ENCODE results near the gene BRMS1. TPM values are rescaled to one million over a fixed set of nuclear protein-coding genes. Genes with fewer than 3 reads are reported as not detected.

BRMS1 gene
- total and polyA plus RNA-seq, 4 donors, result 12.0 to 24.0 (median 20.3) TPM

GRCh38 chr11:66330931-66331330 lies 14.0 kb downstream of the BRMS1 start:
- no peak overlapping the region for H3K9ac ChIP-seq (ENCODE audit: low read depth in 1 of 2, low read length in 2 of 2)
- H3K27me3 ChIP-seq (ENCODE audit: control insufficient read depth in 4 of 4, insufficient read depth in 4 of 4, low read length in 3 of 4), result no peaks in the 10 kb centered on the region
- H3K27ac ChIP-seq (ENCODE audit: low read depth in 1 of 2, low read length in 2 of 2), result no peak overlapping the region
- H3K36me3 ChIP-seq (ENCODE audit: control insufficient read depth in 4 of 4, insufficient read depth in 3 of 4, low read depth in 1 of 4, low read length in 3 of 4), result no peaks in the 10 kb centered on the region
- H3K4me3 ChIP-seq (ENCODE audit: low read depth in 1 of 3, low read length in 3 of 3), result no peak overlapping the region
- 79% methylated on average over 10 of the region's 10 CpGs for WGBS
- no peaks in the 10 kb centered on the region for H3K9me3 ChIP-seq (ENCODE audit: control insufficient read depth in 4 of 4, low read length in 3 of 4)
- DNase-seq (ENCODE audit: low spot score), result no peak
- TF ChIP-seq, protein P1, sequence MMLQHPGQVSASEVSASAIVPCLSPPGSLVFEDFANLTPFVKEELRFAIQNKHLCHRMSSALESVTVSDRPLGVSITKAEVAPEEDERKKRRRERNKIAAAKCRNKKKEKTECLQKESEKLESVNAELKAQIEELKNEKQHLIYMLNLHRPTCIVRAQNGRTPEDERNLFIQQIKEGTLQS (IDR thresholded peaks at IDR 0.05), result no peak
- no peak for TF ChIP-seq FOXA2 (IDR thresholded peaks at IDR 0.05)
- no peak for TF ChIP-seq FOXA1 (IDR thresholded peaks at IDR 0.05)
- TF ChIP-seq EGR1 (IDR thresholded peaks at IDR 0.05; ENCODE audit: low read depth in 2 of 2), result no peak
- no peak for TF ChIP-seq YY1 (IDR thresholded peaks at IDR 0.05)
- TF ChIP-seq TAF1 (conservative IDR thresholded peaks at IDR 0.05), result no peak
- no peak for TF ChIP-seq HNF4A (conservative IDR thresholded peaks at IDR 0.05)
- no peak for TF ChIP-seq JUND (IDR thresholded peaks at IDR 0.05)
- no peak for TF ChIP-seq NR2F2 (IDR thresholded peaks at IDR 0.05)
- no peak for TF ChIP-seq REST (IDR thresholded peaks at IDR 0.05)
- TF ChIP-seq SP1 (IDR thresholded peaks at IDR 0.05), result no peak
- no peak for TF ChIP-seq HNF4G (IDR thresholded peaks at IDR 0.05)
- TF ChIP-seq, protein P2, sequence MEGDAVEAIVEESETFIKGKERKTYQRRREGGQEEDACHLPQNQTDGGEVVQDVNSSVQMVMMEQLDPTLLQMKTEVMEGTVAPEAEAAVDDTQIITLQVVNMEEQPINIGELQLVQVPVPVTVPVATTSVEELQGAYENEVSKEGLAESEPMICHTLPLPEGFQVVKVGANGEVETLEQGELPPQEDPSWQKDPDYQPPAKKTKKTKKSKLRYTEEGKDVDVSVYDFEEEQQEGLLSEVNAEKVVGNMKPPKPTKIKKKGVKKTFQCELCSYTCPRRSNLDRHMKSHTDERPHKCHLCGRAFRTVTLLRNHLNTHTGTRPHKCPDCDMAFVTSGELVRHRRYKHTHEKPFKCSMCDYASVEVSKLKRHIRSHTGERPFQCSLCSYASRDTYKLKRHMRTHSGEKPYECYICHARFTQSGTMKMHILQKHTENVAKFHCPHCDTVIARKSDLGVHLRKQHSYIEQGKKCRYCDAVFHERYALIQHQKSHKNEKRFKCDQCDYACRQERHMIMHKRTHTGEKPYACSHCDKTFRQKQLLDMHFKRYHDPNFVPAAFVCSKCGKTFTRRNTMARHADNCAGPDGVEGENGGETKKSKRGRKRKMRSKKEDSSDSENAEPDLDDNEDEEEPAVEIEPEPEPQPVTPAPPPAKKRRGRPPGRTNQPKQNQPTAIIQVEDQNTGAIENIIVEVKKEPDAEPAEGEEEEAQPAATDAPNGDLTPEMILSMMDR (IDR thresholded peaks at IDR 0.05; ENCODE audit: low read depth, low read length, missing input control), result no peak
- TF ChIP-seq RXRA (IDR thresholded peaks at IDR 0.05), result no peak
- no peak for TF ChIP-seq RAD21 (IDR thresholded peaks at IDR 0.05)
- TF ChIP-seq ZBTB33 (IDR thresholded peaks at IDR 0.05), result no peak
- TF ChIP-seq, protein P3, sequence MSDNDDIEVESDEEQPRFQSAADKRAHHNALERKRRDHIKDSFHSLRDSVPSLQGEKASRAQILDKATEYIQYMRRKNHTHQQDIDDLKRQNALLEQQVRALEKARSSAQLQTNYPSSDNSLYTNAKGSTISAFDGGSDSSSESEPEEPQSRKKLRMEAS (IDR thresholded peaks at IDR 0.05), result no peak
- no peak for TF ChIP-seq GABPA (IDR thresholded peaks at IDR 0.05 in 1 of 2, conservative IDR thresholded peaks at IDR 0.05 in 1 of 2)
- H3K4me1 ChIP-seq (ENCODE audit: control insufficient read depth in 4 of 4, insufficient read depth in 4 of 4, low read length in 3 of 4), result peaks cover 2 to 17% (median 5%) of the 10 kb centered on the region in 4 donors
